Choroid plexus epithelial cell (primary cell): ENCODE measurements around the gene GCHFR.

ENCODE experiments used
- DNase-seq: peaks from one replicate; pipeline ENCODE4 v3.0.0-alpha.2; 2010; ENCODE audit warnings: low read depth
- H3K4me3 ChIP-seq: 2 replicates; pipeline ENCODE4 v1.5.1; 2011; ENCODE audit warnings: low read depth, mild to moderate bottlenecking, control low read depth, low read length, moderate library complexity
- CTCF ChIP-seq: conservative IDR thresholded peaks from 2 replicates; pipeline ENCODE4 v1.5.1; 2011; ENCODE audit warnings: low read depth, mild to moderate bottlenecking, control low read depth, inconsistent platforms, low read length, moderate library complexity

Gene GCHFR

GRCh38 chr15:40763801-40764628 is at the start of gene GCHFR:
Gene GCHFR, plus strand, starts transcription at chr15:40764068. Its CDS starts 113 bp downstream, at chr15:40764181.
- DNase-seq, result peak; percentile 62
- TF ChIP-seq CTCF, result peak; percentile 22
- H3K4me3 ChIP-seq, result peak within 1 kb of the TSS; percentile 60

GRCh38 chr15:40714144-40714543 is 49.7 kb upstream of the GCHFR start:
- no peak for TF ChIP-seq CTCF
- no peak for DNase-seq
- no peak overlapping the region for H3K4me3 ChIP-seq

- TF ChIP-seq CTCF, result no peak
- DNase-seq, result no peak
Observed at GRCh38 chr15:40716165-40716564, 47.7 kb upstream of the GCHFR start.

GRCh38 chr15:40721701-40722100 is 42.2 kb upstream of the GCHFR start:
- TF ChIP-seq CTCF, result no peak

More at GRCh38 chr15:40716165-40716564, 47.7 kb upstream of the GCHFR start:
- no peak overlapping the region for H3K4me3 ChIP-seq

GRCh38 chr15:40722354-40722753 is 41.5 kb upstream of the GCHFR start:
- no peak for TF ChIP-seq CTCF
- DNase-seq, result no peak
- no peak overlapping the region for H3K4me3 ChIP-seq

More at GRCh38 chr15:40721701-40722100, 42.2 kb upstream of the GCHFR start:
- DNase-seq, result peak; percentile 3
- H3K4me3 ChIP-seq, result no peak overlapping the region

- TF ChIP-seq CTCF, result no peak
- no peak for DNase-seq
- H3K4me3 ChIP-seq, result no peak overlapping the region
Observed at GRCh38 chr15:40722934-40723333, 40.9 kb upstream of the GCHFR start.

- H3K4me3 ChIP-seq, result no peak overlapping the region
- DNase-seq, result no peak
Observed at GRCh38 chr15:40723919-40724318, 39.9 kb upstream of the GCHFR start.

More at GRCh38 chr15:40723919-40724318, 39.9 kb upstream of the GCHFR start:
- no peak for TF ChIP-seq CTCF
